GM21529 (cell line): ENCODE results near the gene EPM2A.
"Not testable (repeated sequence)": the region's sequence is repeated elsewhere in the genome, so short reads cannot be mapped to it uniquely, and the experiment has no call there.

Experiments used
- ATAC-seq: cut with Tn5 transposase; IDR thresholded peaks from one replicate; pipeline ENCODE4 v1.9.1; 2021; ENCODE audit not compliant: unreplicated experiment

The EPM2A gene

DNA sequence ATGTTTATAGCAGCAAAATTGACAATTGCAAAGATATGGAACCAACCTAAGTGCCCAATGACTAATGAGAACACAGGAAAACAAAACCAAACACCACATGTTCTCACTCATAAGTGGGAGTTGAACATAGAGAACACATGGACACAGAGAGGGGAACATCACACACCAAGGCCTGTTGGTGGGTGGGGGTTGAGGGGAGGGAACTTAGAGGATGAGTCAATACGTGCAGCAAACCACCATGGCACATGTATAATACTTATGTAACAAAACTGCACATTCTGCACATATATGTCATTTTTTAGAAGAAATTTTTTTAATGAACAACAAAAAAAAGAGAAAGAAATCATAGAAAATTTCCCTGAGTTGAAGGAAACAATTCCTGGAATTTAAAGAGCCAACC, 3.9 kb downstream of the EPM2A start:
- ATAC-seq, result no peak

DNA sequence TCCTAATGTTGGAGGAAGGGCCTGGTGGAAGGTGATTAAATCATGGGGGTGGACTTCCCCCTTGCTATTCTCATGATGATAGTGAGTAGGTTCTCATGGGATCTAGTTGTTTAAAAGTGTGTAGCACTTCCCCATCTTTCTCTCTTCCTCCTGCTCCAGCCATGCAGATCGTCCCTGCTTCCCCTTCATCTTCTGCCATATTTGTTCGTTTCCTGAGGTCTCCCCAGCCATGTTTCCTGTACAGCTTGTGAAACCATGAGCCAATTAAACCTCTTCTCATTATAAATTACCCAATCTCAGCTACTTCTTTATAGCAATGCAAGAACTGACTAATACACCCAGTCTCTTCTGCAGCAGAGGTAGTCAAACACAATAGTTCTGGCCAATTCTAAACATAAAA, 5.4 kb downstream of the EPM2A start:
- ATAC-seq, result no peak

DNA sequence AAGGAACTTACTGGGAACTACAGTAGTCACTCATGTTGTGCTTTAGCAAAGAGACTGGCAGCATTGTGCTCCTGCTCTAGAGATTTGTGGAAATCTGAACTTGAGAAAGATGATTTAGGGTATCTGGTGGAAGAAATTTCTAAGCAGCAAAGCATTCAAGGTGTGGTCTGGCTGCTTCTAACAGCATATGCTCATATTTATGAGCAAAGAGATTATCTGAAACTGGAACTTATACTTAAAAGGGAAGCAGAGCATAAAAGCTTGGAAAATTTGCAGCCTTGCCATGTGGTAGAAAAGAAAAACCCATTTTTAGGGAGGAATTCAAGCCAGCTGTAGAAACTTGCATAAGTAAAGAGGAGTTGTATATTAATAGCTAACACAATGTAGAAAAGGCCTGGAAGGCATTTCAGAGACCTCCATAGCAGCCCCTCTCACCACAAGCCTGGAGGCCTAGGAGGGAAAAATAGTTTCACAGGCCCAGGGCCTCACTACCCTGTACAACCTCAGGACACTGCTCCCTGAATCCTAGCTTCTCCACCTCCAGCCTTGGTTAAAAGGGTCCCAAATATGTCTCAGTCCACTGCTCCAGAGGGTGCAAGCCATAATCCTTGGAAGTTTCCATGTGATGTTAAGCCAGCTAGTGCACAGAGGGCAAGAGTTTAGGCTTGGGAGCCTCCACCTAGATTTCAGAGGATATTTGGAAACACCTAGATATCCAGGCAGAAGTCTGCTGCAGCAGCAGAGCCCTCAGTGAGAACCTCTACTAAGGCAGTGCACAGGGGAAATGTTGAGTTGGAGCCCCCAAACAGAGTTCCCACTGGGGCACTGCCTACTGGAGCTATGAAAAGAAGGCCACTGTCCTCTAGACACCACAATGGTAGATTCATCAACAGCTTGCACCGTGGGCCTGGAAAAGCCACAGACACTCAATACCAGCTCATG, 6.6 kb downstream of the EPM2A start:
- ATAC-seq, result no peak

DNA sequence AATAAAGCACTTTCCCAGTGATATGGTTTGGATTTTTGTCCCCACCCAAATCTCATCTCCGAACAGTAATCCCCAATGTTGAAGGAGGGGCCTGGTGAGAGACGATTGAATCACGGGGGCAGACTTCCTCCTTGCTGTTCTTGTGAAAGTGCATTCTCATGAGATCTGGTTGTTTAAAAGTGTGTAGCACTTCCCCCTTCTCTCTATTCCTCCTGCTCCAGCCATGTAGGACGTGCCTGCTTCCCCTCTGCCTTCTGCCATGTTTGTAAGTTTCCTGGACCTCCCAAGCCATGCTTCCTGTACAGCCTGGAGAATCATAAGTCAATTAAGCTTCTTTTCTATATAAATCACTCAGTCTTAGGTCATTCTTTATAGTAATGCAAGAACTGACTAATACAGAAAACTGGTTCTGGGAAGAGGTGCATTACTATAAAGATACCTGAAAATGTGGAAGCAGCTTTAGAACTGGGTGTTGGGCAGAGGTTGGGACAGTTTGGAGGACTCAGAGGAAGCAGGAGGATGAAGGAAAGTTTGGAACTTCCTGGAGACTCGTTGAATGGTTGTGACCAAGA, 7.4 kb downstream of the EPM2A start:
- ATAC-seq, result no peak

- no peak for ATAC-seq
These were observed 9.8 kb downstream of the EPM2A start for GRCh38 chr6:145725570-145725969.

DNA sequence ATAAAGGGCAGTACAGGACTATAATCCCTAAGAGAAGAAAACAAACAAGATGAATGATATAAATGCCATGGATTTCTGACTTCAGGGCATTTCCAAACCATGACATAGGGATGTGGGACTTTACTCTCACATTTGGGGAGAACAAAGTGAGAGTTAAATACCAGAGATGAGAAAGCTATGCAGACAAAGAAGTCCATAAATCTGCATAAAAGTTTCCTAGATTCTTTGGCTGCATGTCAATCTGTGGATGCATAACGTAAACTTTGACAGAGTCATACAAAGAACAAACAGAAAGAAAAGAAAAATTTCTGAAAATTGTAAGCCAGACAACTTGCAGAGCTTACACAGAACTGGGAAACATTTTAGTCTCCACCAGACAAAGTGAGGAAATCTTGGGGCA, 11.7 kb downstream of the EPM2A start:
- ATAC-seq, result no peak

DNA sequence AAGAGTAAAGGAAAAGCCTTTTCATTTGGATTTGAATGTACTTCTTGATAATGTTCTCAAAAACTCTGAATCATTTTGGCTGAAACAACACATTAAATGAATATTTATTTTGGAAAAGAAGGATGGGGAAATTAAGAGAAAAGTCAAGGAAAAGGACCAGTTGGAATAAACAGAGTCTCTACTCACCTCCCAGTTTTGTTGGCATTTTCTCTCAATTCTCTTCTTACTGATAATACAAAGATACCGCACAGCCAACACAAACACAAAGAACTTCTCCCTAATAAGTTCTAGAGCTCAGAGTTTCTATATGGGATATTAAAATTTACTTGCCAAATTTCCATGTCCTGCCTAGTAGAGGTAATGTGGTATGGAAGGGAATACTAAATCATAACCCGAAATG, 13.1 kb downstream of the EPM2A start:
- ATAC-seq, result no peak

- ATAC-seq, result no peak
These were observed 14.2 kb downstream of the EPM2A start for GRCh38 chr6:145721144-145721543.

- ATAC-seq, result no peak
These were observed 19.9 kb downstream of the EPM2A start for GRCh38 chr6:145715426-145715825.

DNA sequence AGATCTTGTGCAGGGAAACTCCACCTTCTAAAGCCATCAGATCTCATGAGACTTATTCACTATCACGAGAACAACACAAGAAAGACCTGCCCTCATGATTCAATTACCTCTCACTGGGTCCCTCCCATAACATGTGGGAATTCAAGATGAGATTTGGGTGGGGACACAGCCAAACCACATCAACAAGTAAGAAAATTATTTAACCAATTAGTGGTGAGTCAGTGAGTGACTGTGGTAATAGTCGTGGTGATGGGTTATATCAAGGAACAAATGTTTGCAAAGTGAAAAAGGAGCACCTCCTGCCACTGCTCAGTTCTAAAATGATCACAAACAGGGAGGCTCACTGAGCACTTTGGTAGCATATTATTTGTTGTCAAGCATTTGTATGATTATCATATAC, 20.6 kb downstream of the EPM2A start:
- ATAC-seq, result no peak

DNA sequence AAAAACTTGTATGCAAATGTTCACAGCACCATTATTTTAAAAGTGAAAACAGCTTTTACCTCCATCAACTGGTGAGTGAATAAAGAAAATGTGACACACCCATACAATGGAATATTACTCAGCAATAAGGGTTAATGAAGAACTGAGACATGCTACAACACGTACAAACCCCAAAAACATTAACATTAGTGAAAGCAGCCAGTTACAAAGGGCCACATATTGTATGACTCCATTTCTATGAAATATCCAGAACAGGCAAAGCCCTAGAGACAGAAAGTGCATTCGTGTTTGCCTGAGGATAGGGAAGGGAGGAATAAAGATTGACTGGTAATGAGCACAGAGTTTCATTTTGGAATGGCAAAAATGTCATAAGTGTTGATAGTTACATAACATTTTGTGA, 21.5 kb downstream of the EPM2A start:
- no peak for ATAC-seq

- no peak for ATAC-seq
These were observed 23.9 kb downstream of the EPM2A start for GRCh38 chr6:145711372-145711771.

DNA sequence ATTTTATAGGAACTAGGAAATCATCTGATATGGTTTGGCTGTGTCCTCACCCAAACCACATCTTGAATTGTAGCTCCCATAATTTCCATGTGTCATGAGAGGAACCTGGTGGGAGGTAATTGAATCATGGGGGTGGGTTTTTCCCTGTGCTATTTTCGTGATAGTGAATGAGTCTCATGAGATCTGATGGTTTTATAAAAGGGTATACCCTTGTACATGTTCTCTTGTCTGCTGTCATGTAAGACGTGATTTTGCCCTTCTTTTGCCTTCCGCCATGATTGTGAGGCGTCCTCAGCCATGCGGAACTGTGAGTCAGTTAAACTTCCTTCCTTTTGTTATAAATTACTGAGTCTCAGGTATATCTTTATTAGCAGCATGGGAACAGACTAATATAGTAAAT, 27.9 kb downstream of the EPM2A start:
- ATAC-seq, result no peak

- ATAC-seq, result no peak
These were observed 29.8 kb downstream of the EPM2A start for GRCh38 chr6:145705561-145705960.

GRCh38 chr6:145704143-145704781, 31.1 kb downstream of the EPM2A start:
- ATAC-seq, result no peak

DNA sequence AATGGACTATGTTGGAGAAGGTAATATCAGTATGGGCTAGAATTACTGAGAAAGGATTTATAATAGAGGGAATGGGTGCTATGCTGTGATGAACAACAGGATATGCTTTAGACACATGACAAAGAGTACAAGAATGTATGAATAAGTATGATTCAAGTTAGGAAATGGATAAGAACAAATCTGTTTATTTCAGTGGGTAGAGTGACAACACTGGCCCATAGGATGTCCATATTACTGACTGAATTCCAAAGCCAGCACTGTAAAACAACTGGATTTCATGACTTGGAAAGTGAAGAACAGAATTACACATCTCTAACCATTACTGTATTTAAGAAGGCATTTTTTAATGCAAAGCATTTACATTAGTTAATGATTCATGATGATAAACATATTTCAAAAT, 35.9 kb downstream of the EPM2A start:
- no peak for ATAC-seq

DNA sequence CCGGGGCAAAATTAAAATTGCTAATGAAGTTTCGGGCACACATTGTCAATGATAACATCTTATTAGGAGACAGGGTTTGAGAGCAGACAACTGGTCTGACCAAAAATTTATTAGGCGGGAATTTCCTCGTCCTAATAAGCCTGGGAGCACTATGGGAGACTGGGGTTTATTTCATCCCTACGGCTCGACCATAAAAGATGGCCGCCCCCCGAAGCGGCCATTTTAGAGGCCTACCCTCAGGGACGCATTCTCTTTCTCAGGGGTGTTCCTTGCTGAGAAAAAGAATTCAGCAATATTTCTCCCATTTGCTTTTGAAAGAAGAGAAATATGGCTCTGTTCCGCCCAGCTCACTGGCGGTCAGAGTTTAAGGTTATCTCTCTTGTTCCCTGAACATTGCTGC, 37.9 kb downstream of the EPM2A start:
- not testable (repeated sequence) for ATAC-seq

- ATAC-seq, result no peak
These were observed 41.1 kb downstream of the EPM2A start for GRCh38 chr6:145694083-145694737.

- no peak for ATAC-seq
These were observed 44.4 kb downstream of the EPM2A start for GRCh38 chr6:145690969-145691368.

DNA sequence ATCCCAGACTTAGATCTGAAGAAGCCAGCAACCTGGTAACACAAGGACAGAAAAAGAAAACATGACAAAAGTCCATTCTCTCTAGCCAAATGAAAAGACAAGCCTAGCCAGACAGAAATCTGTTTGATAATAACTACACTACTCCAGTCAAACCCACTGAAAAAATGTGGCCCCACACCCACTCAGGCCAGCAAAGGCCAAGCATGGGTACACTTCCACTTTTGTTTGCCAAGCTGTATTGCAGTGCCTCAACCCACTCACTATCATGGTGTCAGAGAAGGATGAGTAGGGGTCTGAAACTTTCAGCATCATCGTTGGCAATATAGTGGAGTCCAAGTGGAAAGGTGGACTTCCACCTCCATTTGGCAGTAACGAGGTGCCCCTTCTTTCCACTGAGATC, 45.8 kb downstream of the EPM2A start:
- ATAC-seq, result no peak

- ATAC-seq, result no peak
These were observed 46.8 kb downstream of the EPM2A start for GRCh38 chr6:145688493-145688905.

DNA sequence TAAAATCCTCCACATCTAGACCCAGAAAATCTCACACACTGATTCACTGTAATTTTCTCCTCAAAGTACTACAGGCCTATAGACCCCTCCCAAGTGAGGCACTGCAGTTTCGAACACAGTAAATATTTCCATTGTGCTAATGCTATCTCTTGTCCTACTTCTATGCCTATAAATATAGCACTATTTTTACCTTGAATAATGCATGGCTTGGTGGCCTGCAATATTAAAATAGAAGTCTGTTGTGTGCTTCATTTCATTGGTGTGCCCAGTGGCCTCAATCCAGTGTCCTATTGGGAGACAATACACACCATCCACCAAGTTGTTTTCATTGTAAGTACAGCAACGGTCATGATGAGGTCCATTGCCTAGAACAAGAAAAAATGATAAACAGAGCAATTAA, 49.4 kb downstream of the EPM2A start:
- no peak for ATAC-seq
